C4-2B (cell line): ENCODE data around the gene R3HCC1L.
A peak's percentile ranks its signal among the peaks of the same experiment; 100 is the strongest.

Source experiments
- H3K27ac ChIP-seq: fragments of 450-650 bp; 2 replicates; pipeline ENCODE4 v1.5.1; 2017
- ZFX ChIP-seq: fragments of 450-650 bp; IDR thresholded peaks from 2 replicates; pipeline ENCODE4 v1.6.1; 2017
- TF ChIP-seq, protein P1 (sequence below): fragments of 450-650 bp; conservative IDR thresholded peaks from 2 replicates; pipeline ENCODE4 v1.5.1; 2017; ENCODE audit warnings: mild to moderate bottlenecking

Gene R3HCC1L

DNA sequence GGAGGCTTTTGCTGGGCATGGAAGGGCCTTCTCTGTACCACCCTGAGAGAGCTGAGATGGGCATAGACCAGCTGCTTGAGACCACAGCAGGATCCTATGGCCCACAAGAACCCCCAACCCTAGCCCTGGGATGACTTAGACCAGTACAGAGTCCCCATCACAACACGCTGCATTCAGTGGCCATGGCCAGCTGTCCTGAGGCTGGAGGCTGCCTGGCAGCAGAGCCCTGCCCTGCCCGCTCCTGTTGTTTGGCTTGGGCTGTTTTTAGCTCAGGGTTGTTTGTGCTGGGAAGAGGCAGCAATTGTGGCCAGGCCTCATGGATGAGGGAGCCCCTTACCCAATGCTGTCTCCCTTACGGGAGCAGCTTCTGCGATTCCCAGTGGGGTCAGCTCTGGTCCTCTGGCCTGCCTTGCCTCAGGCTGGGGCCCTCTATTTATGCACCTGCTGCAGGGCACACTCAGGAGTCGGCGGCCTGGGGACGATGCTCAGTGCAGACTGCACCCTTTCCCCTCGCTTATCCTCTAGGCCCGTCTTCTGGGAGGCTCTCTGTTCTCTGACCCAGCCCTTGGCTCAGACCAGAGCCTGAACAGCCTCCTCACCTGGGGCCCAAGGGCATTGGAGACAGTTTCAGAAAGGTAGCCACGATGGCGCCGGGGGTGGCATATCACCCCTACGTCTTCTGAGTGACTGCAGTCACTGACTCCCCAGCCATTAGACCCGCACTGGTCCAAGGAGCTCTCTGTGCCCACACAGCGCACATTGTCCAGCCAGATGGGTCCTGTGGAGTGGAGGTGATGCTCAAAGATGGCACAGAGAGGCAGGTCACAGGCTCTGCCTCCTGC, 127.2 kb downstream of the R3HCC1L start:
- H3K27ac ChIP-seq: no peak overlapping the region
- TF ChIP-seq ZFX: no peak
- TF ChIP-seq, protein P1, sequence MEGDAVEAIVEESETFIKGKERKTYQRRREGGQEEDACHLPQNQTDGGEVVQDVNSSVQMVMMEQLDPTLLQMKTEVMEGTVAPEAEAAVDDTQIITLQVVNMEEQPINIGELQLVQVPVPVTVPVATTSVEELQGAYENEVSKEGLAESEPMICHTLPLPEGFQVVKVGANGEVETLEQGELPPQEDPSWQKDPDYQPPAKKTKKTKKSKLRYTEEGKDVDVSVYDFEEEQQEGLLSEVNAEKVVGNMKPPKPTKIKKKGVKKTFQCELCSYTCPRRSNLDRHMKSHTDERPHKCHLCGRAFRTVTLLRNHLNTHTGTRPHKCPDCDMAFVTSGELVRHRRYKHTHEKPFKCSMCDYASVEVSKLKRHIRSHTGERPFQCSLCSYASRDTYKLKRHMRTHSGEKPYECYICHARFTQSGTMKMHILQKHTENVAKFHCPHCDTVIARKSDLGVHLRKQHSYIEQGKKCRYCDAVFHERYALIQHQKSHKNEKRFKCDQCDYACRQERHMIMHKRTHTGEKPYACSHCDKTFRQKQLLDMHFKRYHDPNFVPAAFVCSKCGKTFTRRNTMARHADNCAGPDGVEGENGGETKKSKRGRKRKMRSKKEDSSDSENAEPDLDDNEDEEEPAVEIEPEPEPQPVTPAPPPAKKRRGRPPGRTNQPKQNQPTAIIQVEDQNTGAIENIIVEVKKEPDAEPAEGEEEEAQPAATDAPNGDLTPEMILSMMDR: no peak

DNA sequence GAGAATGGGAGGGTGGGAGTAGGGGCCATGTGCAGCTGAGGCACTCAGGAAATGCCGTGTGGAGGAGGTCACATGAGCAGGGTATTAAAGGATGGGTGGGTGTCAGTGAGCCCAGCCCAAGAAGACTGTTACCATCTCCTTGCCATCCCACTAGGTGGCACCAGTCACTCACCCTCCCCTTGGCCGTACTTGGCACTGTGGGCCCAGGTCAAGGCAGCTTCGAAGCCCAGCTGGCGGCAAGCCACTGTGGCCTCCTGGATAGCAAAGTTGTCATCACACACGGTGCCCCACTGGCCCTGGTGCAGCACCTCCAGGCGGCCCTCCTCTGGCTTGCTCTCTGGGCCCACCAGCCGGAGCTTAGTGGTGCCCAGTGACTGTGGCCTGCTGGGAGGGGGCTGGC, 128.1 kb downstream of the R3HCC1L start:
- H3K27ac ChIP-seq: no peak overlapping the region
- TF ChIP-seq, protein P1: peak; percentile 83
- no peak for TF ChIP-seq ZFX

DNA sequence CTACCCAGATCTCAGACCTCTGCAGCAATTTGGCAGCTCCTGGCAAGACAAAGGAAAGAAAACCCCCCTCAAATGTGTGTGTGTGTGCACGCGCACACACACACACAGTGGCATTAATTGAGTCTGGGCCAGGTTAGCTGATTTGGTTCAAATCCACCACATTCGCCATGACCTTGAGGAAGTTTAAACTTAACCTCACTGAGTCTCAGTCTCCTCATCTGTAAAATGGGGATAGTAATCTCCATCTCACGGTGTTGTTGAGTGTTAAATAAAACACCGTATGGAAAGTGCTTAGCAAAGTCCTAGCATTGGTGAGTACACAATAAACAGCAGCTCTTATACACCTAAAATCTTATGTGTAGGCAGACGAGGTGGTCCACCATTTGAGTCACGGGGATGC, 128.6 kb downstream of the R3HCC1L start:
- TF ChIP-seq ZFX: no peak
- TF ChIP-seq, protein P1: no peak
- no peak overlapping the region for H3K27ac ChIP-seq

DNA sequence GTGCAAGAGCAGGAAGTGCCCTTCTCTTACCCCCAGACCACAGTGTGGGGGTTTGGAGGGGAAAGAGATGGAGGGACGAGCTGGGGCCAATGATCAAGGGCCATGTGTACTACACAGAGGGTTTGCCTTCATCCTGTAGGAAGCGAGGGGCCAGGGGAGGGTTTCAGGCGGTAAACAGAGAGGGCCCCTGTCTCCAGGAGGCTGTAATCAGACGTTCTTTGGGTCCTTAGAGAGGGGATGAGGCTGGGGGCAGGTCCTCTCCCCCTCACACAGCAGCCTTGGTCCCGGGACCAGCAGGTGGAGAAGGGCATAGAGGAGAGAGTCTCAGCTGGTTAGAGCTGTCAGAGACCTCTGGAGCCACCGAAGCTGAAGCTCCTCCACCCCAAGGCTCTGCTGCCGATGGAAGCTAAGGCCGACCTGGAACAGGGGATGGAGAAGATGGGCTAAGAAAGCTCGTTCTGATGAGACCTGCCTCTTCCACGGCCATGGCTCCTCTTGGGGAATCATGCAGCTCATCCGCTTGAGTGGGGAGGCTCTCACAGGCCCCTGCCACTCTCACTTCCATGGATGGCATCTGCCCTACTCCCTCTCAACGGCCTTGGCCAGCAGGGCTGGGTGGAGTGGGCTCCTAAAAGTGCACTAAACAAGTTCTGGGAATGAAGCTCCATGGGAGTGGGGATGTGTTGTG, 130.1 kb downstream of the R3HCC1L start:
- H3K27ac ChIP-seq: no peak overlapping the region
- TF ChIP-seq, protein P1: no peak
- no peak for TF ChIP-seq ZFX

DNA sequence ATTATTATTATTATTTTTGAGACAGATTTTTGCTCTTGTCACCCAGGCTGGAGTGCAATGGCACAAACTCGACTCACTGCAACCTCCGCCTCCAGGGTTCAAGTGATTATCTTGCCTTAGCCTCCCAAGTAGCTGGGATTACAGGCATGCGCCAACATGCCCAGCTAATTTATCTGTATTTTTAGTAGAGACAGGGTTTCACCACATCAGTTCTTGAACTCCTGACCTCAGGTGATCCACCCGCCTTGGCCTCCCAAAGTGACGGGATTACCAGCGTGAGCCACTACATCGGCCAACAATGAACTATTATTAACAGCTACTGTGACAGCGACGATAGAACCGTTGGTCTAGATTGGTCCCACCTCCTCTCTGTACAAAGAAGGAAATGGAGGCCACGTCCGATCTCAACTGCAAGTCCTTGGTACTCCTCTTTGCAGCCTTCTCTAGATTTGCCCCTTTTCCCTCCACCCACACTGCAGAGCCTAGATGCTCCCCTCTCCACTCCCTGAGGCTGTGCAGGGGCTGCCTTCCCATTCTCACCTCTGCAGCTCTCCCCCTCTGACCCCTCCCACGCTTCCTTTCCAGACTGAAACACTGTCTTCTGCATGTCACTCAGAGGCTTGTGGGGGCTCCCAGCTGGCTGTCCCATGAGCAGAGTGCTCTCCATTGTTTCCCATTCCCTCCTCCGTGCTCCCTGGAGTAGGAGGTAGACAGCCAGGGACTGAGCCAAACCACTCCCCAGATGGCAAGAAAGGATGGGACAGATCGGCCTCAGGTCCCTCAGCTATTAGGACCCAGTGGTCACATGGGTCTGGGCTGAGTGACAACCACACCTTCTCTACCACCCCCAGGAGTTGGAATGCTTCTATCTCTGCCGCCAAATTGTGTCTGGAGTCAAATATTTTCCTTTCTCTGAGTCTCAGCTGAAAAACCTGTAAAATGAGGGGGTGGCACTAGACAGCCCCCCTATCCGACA, 131.2 kb downstream of the R3HCC1L start:
- no peak overlapping the region for H3K27ac ChIP-seq
- TF ChIP-seq, protein P1: no peak
- no peak for TF ChIP-seq ZFX

DNA sequence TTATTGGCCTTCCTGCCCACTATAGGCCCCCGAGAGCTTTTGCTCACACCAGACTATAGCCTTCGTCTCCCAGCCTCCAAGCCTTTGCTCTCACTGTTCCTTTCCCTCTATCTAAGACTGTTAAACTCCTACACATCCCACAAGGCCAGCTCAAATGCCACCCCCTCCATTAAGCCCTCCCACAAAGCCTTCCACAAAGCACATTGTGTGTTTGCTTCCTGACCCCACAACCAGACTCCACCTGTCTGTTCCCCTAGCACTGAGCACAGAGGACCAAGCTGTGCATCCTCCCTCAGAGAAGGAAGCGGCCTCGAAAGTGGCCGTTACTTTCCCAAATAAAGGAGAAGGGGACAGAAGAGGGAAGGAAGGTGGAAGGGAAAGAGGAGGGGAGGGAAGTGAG, 132.2 kb downstream of the R3HCC1L start:
- no peak overlapping the region for H3K27ac ChIP-seq
- TF ChIP-seq ZFX: no peak
- TF ChIP-seq, protein P1: no peak
